ENCODE results near the gene EXOC4. TPM values are rescaled to one million over a fixed set of nuclear protein-coding genes. Genes with fewer than 3 reads are reported as not detected.

The EXOC4 gene
- total RNA-seq, 1 experiment from 2014 or later: 75.8 TPM

DNA sequence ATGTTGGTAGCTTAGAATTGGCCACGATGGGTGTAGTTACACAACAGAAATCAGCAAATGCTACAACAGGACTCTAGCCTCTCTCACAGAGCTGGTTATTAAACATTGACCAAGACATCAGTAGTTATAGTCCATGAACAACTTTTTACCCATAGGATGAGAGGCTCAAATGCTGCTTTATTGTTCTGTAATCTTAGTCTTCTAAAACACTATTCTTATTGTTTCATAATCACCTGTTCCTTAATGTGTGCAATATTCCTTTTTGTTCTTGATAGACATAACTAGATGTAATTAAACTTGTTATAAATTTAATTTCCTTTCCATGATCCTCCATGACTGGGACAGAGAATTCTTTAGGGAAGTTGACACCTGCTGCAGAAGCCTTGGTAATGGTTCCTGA is 356.9 kb downstream of the EXOC4 start:
- Histone ChIP-seq H3K23ac (ENCODE audit: insufficient read length, low read depth, low read length) (no peak overlapping the region), H3K79me1 (ENCODE audit: insufficient read depth, low read depth, low read length, poor library complexity, severe bottlenecking) (no peaks in the 10 kb centered on the region), H2AK5ac (ENCODE audit: insufficient read length, low read length) (no peak overlapping the region), H4K5ac (ENCODE audit: insufficient read length, low read depth, low read length) (no peak overlapping the region), H4K8ac (replicated peaks; ENCODE audit: insufficient read length, low read depth, low read length) (no peak overlapping the region), H4K91ac (ENCODE audit: insufficient read length, low read depth, low read length) (no peak overlapping the region), H2BK15ac (ENCODE audit: low read depth, low read length) (no peak overlapping the region), H3K79me2 (ENCODE audit: insufficient read depth, low read length) (no peaks in the 10 kb centered on the region), H2BK20ac (ENCODE audit: low read depth, low read length, poor library complexity, severe bottlenecking) (no peak overlapping the region), H3K18ac (ENCODE audit: insufficient read length, low read depth, low read length) (no peak overlapping the region), H3K27ac (ENCODE audit: insufficient read length, low read depth, low read length) (no peak overlapping the region), H2AFZ (ENCODE audit: low read length) (no peak overlapping the region), H3K27me3 (ENCODE audit: insufficient read depth, low read length) (no peaks in the 10 kb centered on the region), H3K9me3 (ENCODE audit: control insufficient read depth, low read depth, low read length) (no peaks in the 10 kb centered on the region), H3K14ac (ENCODE audit: insufficient read depth, low read length) (no peak overlapping the region), H2BK5ac (ENCODE audit: insufficient read length, low read length) (no peak overlapping the region), H2BK12ac (ENCODE audit: insufficient read length, low read depth, low read length) (no peak overlapping the region), H3K23me2 (ENCODE audit: insufficient read length, low read depth, low read length, poor library complexity, severe bottlenecking) (no peaks in the 10 kb centered on the region), H3K4me1 (ENCODE audit: insufficient read depth, low read length) (no peaks in the 10 kb centered on the region), H3K56ac (ENCODE audit: insufficient read length, low read depth, low read length) (no peak overlapping the region), H3K4me2 (ENCODE audit: insufficient read depth, insufficient read length, low read length) (no peak overlapping the region), H3K9ac (ENCODE audit: extremely low read depth, insufficient read length, low read length) (no peak overlapping the region), H2BK120ac (ENCODE audit: low read depth, low read length, poor library complexity, severe bottlenecking) (no peak overlapping the region), H3K4ac (ENCODE audit: low read depth, low read length) (no peak overlapping the region), H4K20me1 (ENCODE audit: control insufficient read depth, insufficient read depth, insufficient read length) (no peaks in the 10 kb centered on the region), H3T11ph (ENCODE audit: low read length) (no peak overlapping the region)
- H3K27ac Mint-ChIP-seq: no peak overlapping the region
- H3K9me3 Mint-ChIP-seq: no peaks in the 10 kb centered on the region
- H3K27me3 Mint-ChIP-seq (ENCODE audit: low read depth): no peaks in the 10 kb centered on the region
- H3K4me1 Mint-ChIP-seq: peaks cover 5 to 7% of the 10 kb centered on the region in 2 experiments
- DNase-seq: no peak
- TF ChIP-seq, protein P1, sequence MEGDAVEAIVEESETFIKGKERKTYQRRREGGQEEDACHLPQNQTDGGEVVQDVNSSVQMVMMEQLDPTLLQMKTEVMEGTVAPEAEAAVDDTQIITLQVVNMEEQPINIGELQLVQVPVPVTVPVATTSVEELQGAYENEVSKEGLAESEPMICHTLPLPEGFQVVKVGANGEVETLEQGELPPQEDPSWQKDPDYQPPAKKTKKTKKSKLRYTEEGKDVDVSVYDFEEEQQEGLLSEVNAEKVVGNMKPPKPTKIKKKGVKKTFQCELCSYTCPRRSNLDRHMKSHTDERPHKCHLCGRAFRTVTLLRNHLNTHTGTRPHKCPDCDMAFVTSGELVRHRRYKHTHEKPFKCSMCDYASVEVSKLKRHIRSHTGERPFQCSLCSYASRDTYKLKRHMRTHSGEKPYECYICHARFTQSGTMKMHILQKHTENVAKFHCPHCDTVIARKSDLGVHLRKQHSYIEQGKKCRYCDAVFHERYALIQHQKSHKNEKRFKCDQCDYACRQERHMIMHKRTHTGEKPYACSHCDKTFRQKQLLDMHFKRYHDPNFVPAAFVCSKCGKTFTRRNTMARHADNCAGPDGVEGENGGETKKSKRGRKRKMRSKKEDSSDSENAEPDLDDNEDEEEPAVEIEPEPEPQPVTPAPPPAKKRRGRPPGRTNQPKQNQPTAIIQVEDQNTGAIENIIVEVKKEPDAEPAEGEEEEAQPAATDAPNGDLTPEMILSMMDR (conservative IDR thresholded peaks at IDR 0.05): no peak
- no peaks in the 10 kb centered on the region for H3K36me3 Mint-ChIP-seq (ENCODE audit: insufficient read depth in 1 of 3, low read depth in 3 of 3)
- no peak overlapping the region for H3K4me3 Mint-ChIP-seq
- no CpG with 5 or more reads among the region's 1 CpG for WGBS (ENCODE audit: extremely low coverage, insufficient read length, low lambda C conversion rate)
